HEK293T (cell line): ENCODE data around the gene APOL4.

Experiments
- BHLHE40 ChIP-seq: fragments of 450-650 bp; IDR thresholded peaks from 2 replicates; pipeline ENCODE4 v1.6.1; 2016; ENCODE audit warnings: mild to moderate bottlenecking, moderate library complexity, borderline replicate concordance
- ELF4 ChIP-seq: fragments of 450-650 bp; IDR thresholded peaks from 2 replicates; pipeline ENCODE4 v1.6.1; 2017; ENCODE audit warnings: antibody characterized with exemption
- FOXA1 ChIP-seq: fragments of 450-650 bp; IDR thresholded peaks from 2 replicates; pipeline ENCODE4 v1.6.1; 2016; ENCODE audit warnings: mild to moderate bottlenecking
- FOXM1 ChIP-seq: fragments of 450-650 bp; IDR thresholded peaks from 2 replicates; pipeline ENCODE4 v1.6.1; 2017; ENCODE audit warnings: mild to moderate bottlenecking, borderline replicate concordance
- SP1 ChIP-seq: fragments of 450-650 bp; IDR thresholded peaks from 2 replicates; pipeline ENCODE4 v1.6.1; 2017
- ZNF384 ChIP-seq: fragments of 450-650 bp; IDR thresholded peaks from 2 replicates; pipeline ENCODE4 v1.6.1; 2016

GRCh38 chr22:36191106-36191836 is 10.3 kb downstream of the APOL4 start:
- TF ChIP-seq FOXM1 (no peak), FOXA1 (no peak), ELF4 (no peak), ZNF384 (no peak), SP1 (no peak), BHLHE40 (no peak)
